Measurements from ENCODE around the gene NUDT22.

DNA sequence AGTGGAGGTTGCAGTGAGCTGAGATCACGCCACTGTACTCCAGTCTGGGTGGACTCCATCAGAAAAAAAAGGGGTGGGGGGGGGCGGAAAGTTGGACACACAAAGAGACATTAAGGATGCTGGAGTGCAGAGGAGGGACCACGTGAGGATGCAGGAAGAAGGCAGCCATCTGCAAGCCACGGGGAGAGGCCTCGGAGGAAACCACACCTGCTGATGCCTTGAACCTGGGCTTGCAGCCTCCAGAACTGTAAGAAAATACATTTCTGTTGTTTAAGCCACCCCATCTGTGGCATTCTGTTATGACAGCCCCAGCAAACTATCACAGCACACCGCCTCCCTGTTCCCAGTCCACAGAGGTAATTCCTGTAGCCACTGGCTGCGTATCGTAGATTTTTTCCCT, 49.3 kb upstream of the NUDT22 start:
- TF ChIP-seq, protein P1, sequence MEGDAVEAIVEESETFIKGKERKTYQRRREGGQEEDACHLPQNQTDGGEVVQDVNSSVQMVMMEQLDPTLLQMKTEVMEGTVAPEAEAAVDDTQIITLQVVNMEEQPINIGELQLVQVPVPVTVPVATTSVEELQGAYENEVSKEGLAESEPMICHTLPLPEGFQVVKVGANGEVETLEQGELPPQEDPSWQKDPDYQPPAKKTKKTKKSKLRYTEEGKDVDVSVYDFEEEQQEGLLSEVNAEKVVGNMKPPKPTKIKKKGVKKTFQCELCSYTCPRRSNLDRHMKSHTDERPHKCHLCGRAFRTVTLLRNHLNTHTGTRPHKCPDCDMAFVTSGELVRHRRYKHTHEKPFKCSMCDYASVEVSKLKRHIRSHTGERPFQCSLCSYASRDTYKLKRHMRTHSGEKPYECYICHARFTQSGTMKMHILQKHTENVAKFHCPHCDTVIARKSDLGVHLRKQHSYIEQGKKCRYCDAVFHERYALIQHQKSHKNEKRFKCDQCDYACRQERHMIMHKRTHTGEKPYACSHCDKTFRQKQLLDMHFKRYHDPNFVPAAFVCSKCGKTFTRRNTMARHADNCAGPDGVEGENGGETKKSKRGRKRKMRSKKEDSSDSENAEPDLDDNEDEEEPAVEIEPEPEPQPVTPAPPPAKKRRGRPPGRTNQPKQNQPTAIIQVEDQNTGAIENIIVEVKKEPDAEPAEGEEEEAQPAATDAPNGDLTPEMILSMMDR (IDR thresholded peaks at IDR 0.05 in 8 of 11, conservative IDR thresholded peaks at IDR 0.05 in 3 of 11) = no peak
- no peak for TF ChIP-seq POLR2A (IDR thresholded peaks at IDR 0.05)
- no peak for TF ChIP-seq POLR2AphosphoS5 (IDR thresholded peaks at IDR 0.05)

Measured in spleen (tissue), 7 donors.